SK-N-SH treated with all-trans-retinoic acid at 6 μM for 48 hours (cell line): ENCODE results near the gene RGS1.

Source experiments
- ATAC-seq: fragments of 200-7000 bp; cut with Tn5 transposase; 3 replicates; pipeline ENCODE4 v1.9.1; 2020; ENCODE audit warnings: mild to moderate bottlenecking, moderate library complexity
- ARNTL ChIP-seq: fragments of 450-650 bp; formaldehyde crosslinking; IDR thresholded peaks from 2 replicates; pipeline ENCODE4 v1.5.0; 2020; ENCODE audit warnings: low read depth, mild to moderate bottlenecking, moderate library complexity, borderline replicate concordance
- BACH2 ChIP-seq: fragments of 250-450 bp; sonication (Bioruptor Pico); IDR thresholded peaks from 2 replicates; pipeline ENCODE4 v1.9.0; 2021; ENCODE audit warnings: mild to moderate bottlenecking, borderline replicate concordance
- CSDC2 ChIP-seq: fragments of 250-450 bp; sonication (Bioruptor Pico); IDR thresholded peaks from 2 replicates; pipeline ENCODE4 v1.5.0; 2020; ENCODE audit warnings: mild to moderate bottlenecking, moderate library complexity
- ISL1 ChIP-seq: fragments of 250-450 bp; sonication (Bioruptor Pico); IDR thresholded peaks from 2 replicates; pipeline ENCODE4 v2.1.2; 2022; ENCODE audit warnings: mild to moderate bottlenecking, moderate library complexity
- PPARA ChIP-seq: fragments of 250-450 bp; sonication (Bioruptor Pico); IDR thresholded peaks from 2 replicates; pipeline ENCODE4 v1.5.0; 2020; ENCODE audit warnings: mild to moderate bottlenecking, borderline replicate concordance
- RARB ChIP-seq: fragments of 250-450 bp; sonication (Bioruptor Pico); IDR thresholded peaks from 2 replicates; pipeline ENCODE4 v1.8.0; 2021; ENCODE audit warnings: mild to moderate bottlenecking, moderate library complexity
- TCF4 ChIP-seq: fragments of 250-450 bp; sonication (Bioruptor Pico); IDR thresholded peaks from 2 replicates; pipeline ENCODE4 v1.8.0; 2021; ENCODE audit warnings: mild to moderate bottlenecking, moderate library complexity, borderline replicate concordance
- TOX ChIP-seq: fragments of 250-450 bp; sonication (Bioruptor Pico); IDR thresholded peaks from 2 replicates; pipeline ENCODE4 v1.8.0; 2021; ENCODE audit warnings: mild to moderate bottlenecking, moderate library complexity, borderline replicate concordance
- ZC3H10 ChIP-seq: fragments of 250-450 bp; sonication (Bioruptor Pico); IDR thresholded peaks from 2 replicates; pipeline ENCODE4 v1.5.1; 2021; ENCODE audit warnings: mild to moderate bottlenecking, moderate library complexity
- ZFP3 ChIP-seq: fragments of 250-450 bp; sonication (Bioruptor Pico); IDR thresholded peaks from 2 replicates; pipeline ENCODE4 v1.5.0; 2020; ENCODE audit warnings: mild to moderate bottlenecking, moderate library complexity
- ZFP30 ChIP-seq: fragments of 450-650 bp; formaldehyde crosslinking; IDR thresholded peaks from 2 replicates; pipeline ENCODE4 v1.5.0; 2022; ENCODE audit warnings: mild to moderate bottlenecking, moderate library complexity
- ZNF70 ChIP-seq: fragments of 450-650 bp; formaldehyde crosslinking; IDR thresholded peaks from 2 replicates; pipeline ENCODE4 v1.5.0; 2020; ENCODE audit warnings: mild to moderate bottlenecking, moderate library complexity
- ZNF8 ChIP-seq: fragments of 450-650 bp; formaldehyde crosslinking; IDR thresholded peaks from 2 replicates; pipeline ENCODE4 v1.5.0; 2020; ENCODE audit warnings: mild to moderate bottlenecking, moderate library complexity
- TF ChIP-seq, protein P1 (sequence below): fragments of 250-450 bp; sonication (Bioruptor Pico); IDR thresholded peaks from 2 replicates; pipeline ENCODE4 v1.5.0; 2020; ENCODE audit warnings: mild to moderate bottlenecking, moderate library complexity
- TF ChIP-seq, protein P2 (sequence below): fragments of 250-450 bp; sonication (Bioruptor Pico); IDR thresholded peaks from 2 replicates; pipeline ENCODE4 v1.8.0; 2020; ENCODE audit warnings: mild to moderate bottlenecking, moderate library complexity, borderline replicate concordance
- TF ChIP-seq, protein P3 (sequence below): fragments of 250-450 bp; sonication (Bioruptor Pico); IDR thresholded peaks from 2 replicates; pipeline ENCODE4 v1.5.1; 2021; ENCODE audit warnings: mild to moderate bottlenecking, moderate library complexity
- TF ChIP-seq, protein P4 (sequence below): fragments of 250-450 bp; sonication (Bioruptor Pico); IDR thresholded peaks from 2 replicates; pipeline ENCODE4 v1.5.1; 2020; ENCODE audit warnings: low read depth, mild to moderate bottlenecking, moderate library complexity
- TF ChIP-seq, protein P5 (sequence below): fragments of 250-450 bp; sonication (Bioruptor Pico); IDR thresholded peaks from 2 replicates; pipeline ENCODE4 v1.8.0; 2021; ENCODE audit warnings: low read depth, mild to moderate bottlenecking, moderate library complexity, borderline replicate concordance

RGS1 gene

DNA sequence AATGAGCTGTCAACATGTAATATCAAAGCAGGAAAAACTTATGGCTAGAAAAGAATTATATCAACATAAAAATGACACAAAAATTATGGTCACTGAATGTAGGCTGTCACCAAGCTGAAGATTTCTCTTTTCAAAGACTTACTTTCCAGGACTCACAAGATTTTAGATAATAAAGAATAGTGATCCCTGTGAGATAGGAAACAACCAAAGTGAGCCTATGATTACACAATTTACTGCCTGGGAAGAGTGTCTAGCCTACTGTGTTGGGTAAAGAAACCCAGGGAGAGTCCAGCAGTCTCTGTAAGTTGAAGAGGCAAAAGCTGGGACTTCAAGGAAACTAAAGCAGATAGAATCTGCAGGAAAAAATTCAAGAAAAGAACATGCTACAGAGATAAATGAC, 20.2 kb upstream of the RGS1 start (continued):
- TF ChIP-seq, protein P1, sequence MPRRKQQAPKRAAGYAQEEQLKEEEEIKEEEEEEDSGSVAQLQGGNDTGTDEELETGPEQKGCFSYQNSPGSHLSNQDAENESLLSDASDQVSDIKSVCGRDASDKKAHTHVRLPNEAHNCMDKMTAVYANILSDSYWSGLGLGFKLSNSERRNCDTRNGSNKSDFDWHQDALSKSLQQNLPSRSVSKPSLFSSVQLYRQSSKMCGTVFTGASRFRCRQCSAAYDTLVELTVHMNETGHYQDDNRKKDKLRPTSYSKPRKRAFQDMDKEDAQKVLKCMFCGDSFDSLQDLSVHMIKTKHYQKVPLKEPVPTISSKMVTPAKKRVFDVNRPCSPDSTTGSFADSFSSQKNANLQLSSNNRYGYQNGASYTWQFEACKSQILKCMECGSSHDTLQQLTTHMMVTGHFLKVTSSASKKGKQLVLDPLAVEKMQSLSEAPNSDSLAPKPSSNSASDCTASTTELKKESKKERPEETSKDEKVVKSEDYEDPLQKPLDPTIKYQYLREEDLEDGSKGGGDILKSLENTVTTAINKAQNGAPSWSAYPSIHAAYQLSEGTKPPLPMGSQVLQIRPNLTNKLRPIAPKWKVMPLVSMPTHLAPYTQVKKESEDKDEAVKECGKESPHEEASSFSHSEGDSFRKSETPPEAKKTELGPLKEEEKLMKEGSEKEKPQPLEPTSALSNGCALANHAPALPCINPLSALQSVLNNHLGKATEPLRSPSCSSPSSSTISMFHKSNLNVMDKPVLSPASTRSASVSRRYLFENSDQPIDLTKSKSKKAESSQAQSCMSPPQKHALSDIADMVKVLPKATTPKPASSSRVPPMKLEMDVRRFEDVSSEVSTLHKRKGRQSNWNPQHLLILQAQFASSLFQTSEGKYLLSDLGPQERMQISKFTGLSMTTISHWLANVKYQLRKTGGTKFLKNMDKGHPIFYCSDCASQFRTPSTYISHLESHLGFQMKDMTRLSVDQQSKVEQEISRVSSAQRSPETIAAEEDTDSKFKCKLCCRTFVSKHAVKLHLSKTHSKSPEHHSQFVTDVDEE (CRISPR knock-in tag) = no peak
- TF ChIP-seq BACH2 (CRISPR knock-in tag) (no peak), ZNF8 (CRISPR knock-in tag) (no peak), TOX (CRISPR knock-in tag) (no peak), ISL1 (CRISPR knock-in tag) (no peak), PPARA (no peak), ZFP3 (no peak), ARNTL (no peak)

DNA sequence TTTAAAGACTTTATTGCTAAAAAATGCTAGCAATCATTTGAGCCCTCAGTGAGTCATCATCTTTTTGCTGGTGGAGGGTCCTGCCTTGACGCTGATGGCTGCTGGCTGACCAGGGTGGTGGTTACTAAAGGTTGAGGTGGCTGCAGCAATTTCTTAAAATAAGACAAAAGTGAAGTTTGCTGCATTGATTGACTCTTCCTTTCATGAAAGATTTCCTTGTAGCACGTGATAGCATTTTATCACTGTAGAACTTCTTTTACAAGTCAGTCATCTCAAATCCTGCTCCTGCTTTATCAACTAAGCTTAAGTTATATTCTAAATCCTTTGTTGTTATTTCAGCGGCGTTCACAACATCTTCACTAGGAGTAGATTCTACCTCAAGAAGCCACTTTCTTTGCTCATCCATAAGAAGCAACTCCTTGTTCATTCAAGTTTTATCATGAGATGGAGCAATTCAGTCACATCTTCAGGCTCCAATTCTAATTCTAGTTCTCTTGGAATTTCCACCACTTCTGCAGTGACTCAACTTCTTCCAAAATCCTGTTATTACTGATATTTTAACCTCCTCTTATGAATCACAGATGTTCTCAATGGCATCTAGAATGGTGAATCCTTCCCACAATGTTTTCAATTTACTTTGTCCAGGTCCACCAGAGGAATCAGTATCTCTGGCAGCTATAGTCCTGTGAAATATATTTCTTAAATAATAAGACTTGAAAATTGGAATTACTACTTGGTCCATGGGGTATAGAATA, 17.6 kb upstream of the RGS1 start:
- ATAC-seq = peak; percentile 57
- TF ChIP-seq, protein P1 (CRISPR knock-in tag) = no peak
- TF ChIP-seq ZFP3 = no peak
- peak; percentile 24; the same call in 1 of the 2 replicates for TF ChIP-seq ZC3H10 (CRISPR knock-in tag)
- TF ChIP-seq ZFP30 (CRISPR knock-in tag) = no peak
- no peak for TF ChIP-seq CSDC2 (CRISPR knock-in tag)
- TF ChIP-seq TOX (CRISPR knock-in tag) = 0 out of 2 replicates have a peak, but pooled peaks have one; percentile 7
- TF ChIP-seq ISL1 (CRISPR knock-in tag) = no peak
- no peak for TF ChIP-seq BACH2 (CRISPR knock-in tag)

DNA sequence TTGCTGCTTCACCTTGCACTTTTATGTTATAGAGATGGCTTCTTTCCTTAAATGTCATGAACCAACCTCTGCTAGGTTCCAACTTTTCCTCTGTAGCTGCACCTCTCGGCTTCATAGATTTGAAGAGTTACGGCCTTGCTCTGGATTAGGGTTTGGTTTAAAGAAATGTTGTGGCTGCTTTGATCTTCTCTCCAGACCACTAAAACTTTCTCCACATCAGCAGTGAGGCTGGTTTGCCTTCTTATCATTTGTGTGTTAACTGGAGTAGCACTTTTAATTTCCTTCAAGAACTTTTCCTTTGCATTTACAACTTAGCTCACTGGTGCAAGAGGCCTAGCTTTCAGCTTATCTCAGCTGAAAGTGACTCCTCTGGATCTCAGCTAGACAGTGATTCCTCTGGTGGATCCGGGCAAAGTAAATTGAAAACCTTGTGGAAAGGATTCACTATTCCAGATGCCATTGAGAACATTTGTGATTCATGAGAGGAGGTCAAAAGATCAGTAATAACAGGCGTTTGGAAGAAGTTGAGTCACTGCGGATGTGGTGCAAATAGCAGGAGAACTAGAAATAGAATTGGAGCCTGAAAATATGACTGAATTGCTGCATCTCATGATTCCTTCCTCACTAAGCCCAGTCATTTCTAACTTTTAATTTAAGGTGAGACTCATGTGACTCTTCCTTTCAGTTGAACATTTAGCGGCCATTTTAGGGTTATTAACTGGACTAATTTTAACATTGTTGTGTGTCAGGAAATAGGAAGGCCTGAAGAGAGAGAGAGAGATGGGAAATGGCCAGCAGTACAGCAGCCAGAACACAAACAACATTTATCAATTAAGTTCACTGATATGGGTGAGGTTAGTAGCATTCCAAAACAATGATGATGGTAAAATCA, 16.2 kb upstream of the RGS1 start:
- ATAC-seq = peak; percentile 81
- TF ChIP-seq, protein P2, sequence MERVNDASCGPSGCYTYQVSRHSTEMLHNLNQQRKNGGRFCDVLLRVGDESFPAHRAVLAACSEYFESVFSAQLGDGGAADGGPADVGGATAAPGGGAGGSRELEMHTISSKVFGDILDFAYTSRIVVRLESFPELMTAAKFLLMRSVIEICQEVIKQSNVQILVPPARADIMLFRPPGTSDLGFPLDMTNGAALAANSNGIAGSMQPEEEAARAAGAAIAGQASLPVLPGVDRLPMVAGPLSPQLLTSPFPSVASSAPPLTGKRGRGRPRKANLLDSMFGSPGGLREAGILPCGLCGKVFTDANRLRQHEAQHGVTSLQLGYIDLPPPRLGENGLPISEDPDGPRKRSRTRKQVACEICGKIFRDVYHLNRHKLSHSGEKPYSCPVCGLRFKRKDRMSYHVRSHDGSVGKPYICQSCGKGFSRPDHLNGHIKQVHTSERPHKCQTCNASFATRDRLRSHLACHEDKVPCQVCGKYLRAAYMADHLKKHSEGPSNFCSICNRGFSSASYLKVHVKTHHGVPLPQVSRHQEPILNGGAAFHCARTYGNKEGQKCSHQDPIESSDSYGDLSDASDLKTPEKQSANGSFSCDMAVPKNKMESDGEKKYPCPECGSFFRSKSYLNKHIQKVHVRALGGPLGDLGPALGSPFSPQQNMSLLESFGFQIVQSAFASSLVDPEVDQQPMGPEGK (CRISPR knock-in tag) = no peak
- TF ChIP-seq, protein P1 (CRISPR knock-in tag) = no peak
- TF ChIP-seq RARB (CRISPR knock-in tag) (peak; percentile 73; the same call in 1 of the 2 replicates), PPARA (no peak), ZNF70 (CRISPR knock-in tag) (no peak), TCF4 (CRISPR knock-in tag) (no peak), ZFP30 (CRISPR knock-in tag) (no peak), ZC3H10 (CRISPR knock-in tag) (peak; percentile 85; the same call in 1 of the 2 replicates), BACH2 (CRISPR knock-in tag) (no peak), CSDC2 (CRISPR knock-in tag) (no peak), ZNF8 (CRISPR knock-in tag) (no peak)
- TF ChIP-seq, protein P3, sequence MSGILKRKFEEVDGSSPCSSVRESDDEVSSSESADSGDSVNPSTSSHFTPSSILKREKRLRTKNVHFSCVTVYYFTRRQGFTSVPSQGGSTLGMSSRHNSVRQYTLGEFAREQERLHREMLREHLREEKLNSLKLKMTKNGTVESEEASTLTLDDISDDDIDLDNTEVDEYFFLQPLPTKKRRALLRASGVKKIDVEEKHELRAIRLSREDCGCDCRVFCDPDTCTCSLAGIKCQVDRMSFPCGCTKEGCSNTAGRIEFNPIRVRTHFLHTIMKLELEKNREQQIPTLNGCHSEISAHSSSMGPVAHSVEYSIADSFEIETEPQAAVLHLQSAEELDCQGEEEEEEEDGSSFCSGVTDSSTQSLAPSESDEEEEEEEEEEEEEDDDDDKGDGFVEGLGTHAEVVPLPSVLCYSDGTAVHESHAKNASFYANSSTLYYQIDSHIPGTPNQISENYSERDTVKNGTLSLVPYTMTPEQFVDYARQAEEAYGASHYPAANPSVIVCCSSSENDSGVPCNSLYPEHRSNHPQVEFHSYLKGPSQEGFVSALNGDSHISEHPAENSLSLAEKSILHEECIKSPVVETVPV (CRISPR knock-in tag) = no peak
- TF ChIP-seq, protein P4, sequence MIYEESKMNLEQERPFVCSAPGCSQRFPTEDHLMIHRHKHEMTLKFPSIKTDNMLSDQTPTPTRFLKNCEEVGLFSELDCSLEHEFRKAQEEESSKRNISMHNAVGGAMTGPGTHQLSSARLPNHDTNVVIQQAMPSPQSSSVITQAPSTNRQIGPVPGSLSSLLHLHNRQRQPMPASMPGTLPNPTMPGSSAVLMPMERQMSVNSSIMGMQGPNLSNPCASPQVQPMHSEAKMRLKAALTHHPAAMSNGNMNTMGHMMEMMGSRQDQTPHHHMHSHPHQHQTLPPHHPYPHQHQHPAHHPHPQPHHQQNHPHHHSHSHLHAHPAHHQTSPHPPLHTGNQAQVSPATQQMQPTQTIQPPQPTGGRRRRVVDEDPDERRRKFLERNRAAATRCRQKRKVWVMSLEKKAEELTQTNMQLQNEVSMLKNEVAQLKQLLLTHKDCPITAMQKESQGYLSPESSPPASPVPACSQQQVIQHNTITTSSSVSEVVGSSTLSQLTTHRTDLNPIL (CRISPR knock-in tag) = no peak
- TF ChIP-seq, protein P5, sequence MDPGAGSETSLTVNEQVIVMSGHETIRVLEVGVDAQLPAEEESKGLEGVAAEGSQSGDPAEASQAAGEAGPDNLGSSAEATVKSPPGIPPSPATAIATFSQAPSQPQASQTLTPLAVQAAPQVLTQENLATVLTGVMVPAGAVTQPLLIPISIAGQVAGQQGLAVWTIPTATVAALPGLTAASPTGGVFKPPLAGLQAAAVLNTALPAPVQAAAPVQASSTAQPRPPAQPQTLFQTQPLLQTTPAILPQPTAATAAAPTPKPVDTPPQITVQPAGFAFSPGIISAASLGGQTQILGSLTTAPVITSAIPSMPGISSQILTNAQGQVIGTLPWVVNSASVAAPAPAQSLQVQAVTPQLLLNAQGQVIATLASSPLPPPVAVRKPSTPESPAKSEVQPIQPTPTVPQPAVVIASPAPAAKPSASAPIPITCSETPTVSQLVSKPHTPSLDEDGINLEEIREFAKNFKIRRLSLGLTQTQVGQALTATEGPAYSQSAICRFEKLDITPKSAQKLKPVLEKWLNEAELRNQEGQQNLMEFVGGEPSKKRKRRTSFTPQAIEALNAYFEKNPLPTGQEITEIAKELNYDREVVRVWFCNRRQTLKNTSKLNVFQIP (CRISPR knock-in tag) = no peak; the same call in 1 of the 2 replicates
